RWPE2 (cell line): ENCODE results near the gene ACAP3.

ENCODE experiments used
- ATAC-seq: fragments of 200-7000 bp; cut with Tn5 transposase; 3 replicates; pipeline ENCODE4 v1.9.1; 2021; ENCODE audit warnings: low read depth
- DNase-seq: peaks from one replicate; pipeline ENCODE4 v3.0.0-alpha.2; 2020; ENCODE audit warnings: low spot score
- H3K27ac ChIP-seq: fragments of 450-650 bp; 2 replicates; pipeline ENCODE4 v1.5.1; 2017; ENCODE audit warnings: mild to moderate bottlenecking; ENCODE audit not compliant: poor library complexity, severe bottlenecking
- H3K27me3 ChIP-seq: fragments of 250-450 bp; sonication (Bioruptor Pico); 2 replicates; pipeline ENCODE4 v1.5.1; 2021; ENCODE audit warnings: mild to moderate bottlenecking, moderate library complexity; ENCODE audit not compliant: insufficient read depth, poor library complexity, severe bottlenecking
- H3K36me3 ChIP-seq: fragments of 250-450 bp; sonication (Bioruptor Pico); 2 replicates; pipeline ENCODE4 v1.5.1; 2020; ENCODE audit warnings: low read depth, mild to moderate bottlenecking, moderate library complexity
- H3K4me1 ChIP-seq: fragments of 250-450 bp; sonication (Bioruptor Pico); 2 replicates; pipeline ENCODE4 v1.5.1; 2021; ENCODE audit warnings: mild to moderate bottlenecking, moderate library complexity; ENCODE audit not compliant: insufficient read depth, poor library complexity, severe bottlenecking
- H3K4me3 ChIP-seq: fragments of 250-450 bp; sonication (Bioruptor Pico); 2 replicates; pipeline ENCODE4 v1.5.1; 2021; ENCODE audit warnings: mild to moderate bottlenecking, moderate library complexity; ENCODE audit not compliant: severe bottlenecking
- H3K9me3 ChIP-seq: fragments of 250-450 bp; sonication (Bioruptor Pico); 2 replicates; pipeline ENCODE4 v1.5.1; 2021; ENCODE audit warnings: mild to moderate bottlenecking, moderate library complexity; ENCODE audit not compliant: severe bottlenecking
- CTCF ChIP-seq: fragments of 450-650 bp; IDR thresholded peaks from one replicate; pipeline ENCODE4 v1.5.1; 2017; ENCODE audit warnings: mild to moderate bottlenecking, moderate library complexity; ENCODE audit not compliant: poor library complexity, severe bottlenecking

Gene ACAP3

GRCh38 chr1:1336931-1337792, 29.4 kb upstream of the ACAP3 start:
- ATAC-seq (no peak), DNase-seq (no peak)
- no peaks in the 10 kb centered on the region for H3K9me3 ChIP-seq
- no peak for TF ChIP-seq CTCF
- no peak overlapping the region for H3K4me3 ChIP-seq
- H3K36me3 ChIP-seq = peaks cover 46% of the 10 kb centered on the region
- H3K4me1 ChIP-seq = peaks cover 5% of the 10 kb centered on the region
- H3K27ac ChIP-seq = no peak overlapping the region
- H3K27me3 ChIP-seq = no peaks in the 10 kb centered on the region

DNA sequence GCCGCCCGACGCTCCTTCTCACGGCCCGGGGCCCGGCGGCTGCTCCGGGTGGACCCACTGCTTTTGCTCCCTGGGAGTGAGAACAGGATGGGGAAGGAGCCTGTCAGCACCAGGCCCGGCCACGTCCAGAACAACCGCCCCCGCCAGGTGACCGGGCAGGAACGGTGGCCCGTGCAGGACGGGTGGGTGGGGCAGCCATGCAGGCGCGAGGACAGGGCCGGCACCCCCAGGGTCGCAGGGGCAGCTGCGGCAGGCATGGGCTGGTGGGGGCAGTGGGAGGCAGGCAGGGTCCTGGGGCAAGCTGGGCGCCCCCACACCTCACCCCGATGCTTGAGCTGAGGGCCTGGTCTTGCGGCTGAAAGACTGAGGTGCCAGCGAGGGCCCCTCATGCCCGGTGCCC, 28.7 kb upstream of the ACAP3 start:
- H3K36me3 ChIP-seq = peaks cover 42% of the 10 kb centered on the region
- H3K27me3 ChIP-seq = no peaks in the 10 kb centered on the region
- no peak overlapping the region for H3K27ac ChIP-seq
- H3K4me3 ChIP-seq = no peak overlapping the region
- no peaks in the 10 kb centered on the region for H3K9me3 ChIP-seq
- TF ChIP-seq CTCF = no peak
- ATAC-seq (no peak), DNase-seq (no peak)
- peaks cover 8% of the 10 kb centered on the region for H3K4me1 ChIP-seq

DNA sequence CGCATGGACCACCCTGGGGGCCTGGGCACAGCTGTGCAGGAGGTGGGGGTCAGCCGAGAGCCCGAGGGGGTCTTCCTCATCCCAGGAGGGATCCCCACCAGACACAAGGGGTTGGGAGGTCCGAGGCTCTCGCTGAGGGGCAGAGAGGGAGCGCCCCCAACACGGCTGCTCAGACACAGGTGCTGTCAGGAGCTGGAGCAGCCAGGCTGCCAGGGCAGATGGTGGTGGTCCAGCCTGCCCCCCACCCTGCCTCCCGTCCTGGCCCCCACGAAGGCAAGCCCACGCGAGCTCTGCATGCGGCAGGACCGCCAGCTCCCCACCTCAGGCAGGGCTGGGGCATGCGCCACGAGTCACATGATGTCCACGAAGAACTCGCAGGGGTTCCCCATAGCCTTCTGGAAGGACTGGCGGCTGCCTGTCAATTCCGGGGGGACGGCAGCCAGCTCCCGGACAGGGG, 28.1 kb upstream of the ACAP3 start:
- no peak for ATAC-seq
- no peak for TF ChIP-seq CTCF
- Histone ChIP-seq H3K36me3 (peaks cover 36% of the 10 kb centered on the region), H3K9me3 (no peaks in the 10 kb centered on the region), H3K4me3 (no peak overlapping the region), H3K4me1 (peaks cover 15% of the 10 kb centered on the region), H3K27me3 (no peaks in the 10 kb centered on the region), H3K27ac (no peak overlapping the region)
- no peak for DNase-seq

- Histone ChIP-seq H3K4me1 (peaks cover 17% of the 10 kb centered on the region), H3K4me3 (no peak overlapping the region), H3K9me3 (no peaks in the 10 kb centered on the region), H3K27ac (no peak overlapping the region), H3K36me3 (peaks cover 31% of the 10 kb centered on the region), H3K27me3 (no peaks in the 10 kb centered on the region)
- ATAC-seq (no peak), DNase-seq (no peak)
- TF ChIP-seq CTCF = no peak
Measured at GRCh38 chr1:1335283-1335682, 27.6 kb upstream of the ACAP3 start.

- H3K27ac ChIP-seq = no peak overlapping the region
- no peak overlapping the region for H3K4me3 ChIP-seq
- H3K9me3 ChIP-seq = no peaks in the 10 kb centered on the region
- no peak for DNase-seq
- H3K27me3 ChIP-seq = no peaks in the 10 kb centered on the region
- peaks cover 27% of the 10 kb centered on the region for H3K36me3 ChIP-seq
- ATAC-seq = no peak
- no peak for TF ChIP-seq CTCF
- peaks cover 17% of the 10 kb centered on the region for H3K4me1 ChIP-seq
Measured at GRCh38 chr1:1334835-1335234, 27.1 kb upstream of the ACAP3 start.
